Smooth muscle cell (in vitro differentiated cells): ENCODE results near the gene DRAXIN. TPM values are rescaled to one million over a fixed set of nuclear protein-coding genes. Genes with fewer than 3 reads are reported as not detected.
A peak's percentile ranks its signal among the peaks of the same experiment; 100 is the strongest.

ENCODE experiments used
- DNase-seq: peaks from one replicate; lab custom pipeline; 2025; ENCODE audit not compliant: unreplicated experiment; lab: John Stamatoyannopoulos, UW
- H2AFZ ChIP-seq: fragments of 200-600 bp; sonication (generic); 2 replicates; pipeline ENCODE4 v1.6.0; 2016; ENCODE audit warnings: antibody characterized with exemption, low read depth, mild to moderate bottlenecking
- H3F3A ChIP-seq: fragments of 200-600 bp; sonication (generic); 2 replicates; pipeline ENCODE4 v1.6.0; 2017; ENCODE audit warnings: antibody characterized with exemption, low read depth
- H3K27ac ChIP-seq: fragments of 200-600 bp; sonication (generic); 2 replicates; pipeline ENCODE4 v1.5.1; 2016; ENCODE audit warnings: low read depth, mild to moderate bottlenecking
- H3K27me3 ChIP-seq: fragments of 200-600 bp; sonication (generic); 2 replicates; pipeline ENCODE4 v1.6.1; 2016; ENCODE audit warnings: low read depth, mild to moderate bottlenecking
- H3K36me3 ChIP-seq: fragments of 200-600 bp; sonication (generic); 2 replicates; pipeline ENCODE4 v1.5.1; 2016; ENCODE audit warnings: low read depth
- H3K4me1 ChIP-seq: fragments of 200-600 bp; sonication (generic); 2 replicates; pipeline ENCODE4 v1.5.1; 2016; ENCODE audit warnings: low read depth
- H3K4me2 ChIP-seq: fragments of 200-600 bp; sonication (generic); 2 replicates; pipeline ENCODE4 v1.6.0; 2016; ENCODE audit warnings: mild to moderate bottlenecking
- H3K4me3 ChIP-seq: fragments of 200-600 bp; sonication (generic); 2 replicates; pipeline ENCODE4 v1.5.1; 2016; ENCODE audit warnings: mild to moderate bottlenecking
- H3K79me2 ChIP-seq: fragments of 200-600 bp; sonication (generic); 2 replicates; pipeline ENCODE4 v1.6.0; 2016; ENCODE audit warnings: low read depth, mild to moderate bottlenecking
- H3K9ac ChIP-seq: fragments of 200-600 bp; sonication (generic); 2 replicates; pipeline ENCODE4 v1.6.0; 2016; ENCODE audit warnings: low read depth
- H3K9me3 ChIP-seq: fragments of 200-600 bp; sonication (generic); replicated peaks from 2 replicates; pipeline ENCODE4 v1.5.1; 2016; ENCODE audit warnings: low read depth
- H4K20me1 ChIP-seq: fragments of 200-600 bp; sonication (generic); 2 replicates; pipeline ENCODE4 v1.6.0; 2016; ENCODE audit warnings: low read depth
- WGBS: methylation state at CpG from one replicate; pipeline ENCODE4 v1.1.7; 2016; ENCODE audit warnings: low lambda C conversion rate; 5-methylcytosine and 5-hydroxymethylcytosine counted together
- polyA plus RNA-seq: library from polyadenylated mRNA; unstranded; fragments of >200 nt; fragmentation: Nextera tagmentation; extraction: Ambion mirVana; gene quantifications from 2 replicates; pipeline ENCODE4 v1.2.1, GENCODE V29; 2016
- total RNA-seq: library from RNA; depleted of rRNA; stranded (reverse); fragments of >200 nt; gene quantifications from 2 replicates; pipeline ENCODE4 v1.2.3, GENCODE V29; 2014
- TF ChIP-seq, protein P1 (sequence below): fragments of 200-600 bp; sonication (generic); IDR thresholded peaks from 2 replicates; pipeline ENCODE4 v1.5.1; 2017; ENCODE audit warnings: borderline replicate concordance, mild to moderate bottlenecking, antibody characterized with exemption; ENCODE audit not compliant: insufficient read depth, poor library complexity, severe bottlenecking

DRAXIN gene
- total and polyA plus RNA-seq, 2 experiments from 2014 or later = 0.09 to 0.15 TPM

DNA sequence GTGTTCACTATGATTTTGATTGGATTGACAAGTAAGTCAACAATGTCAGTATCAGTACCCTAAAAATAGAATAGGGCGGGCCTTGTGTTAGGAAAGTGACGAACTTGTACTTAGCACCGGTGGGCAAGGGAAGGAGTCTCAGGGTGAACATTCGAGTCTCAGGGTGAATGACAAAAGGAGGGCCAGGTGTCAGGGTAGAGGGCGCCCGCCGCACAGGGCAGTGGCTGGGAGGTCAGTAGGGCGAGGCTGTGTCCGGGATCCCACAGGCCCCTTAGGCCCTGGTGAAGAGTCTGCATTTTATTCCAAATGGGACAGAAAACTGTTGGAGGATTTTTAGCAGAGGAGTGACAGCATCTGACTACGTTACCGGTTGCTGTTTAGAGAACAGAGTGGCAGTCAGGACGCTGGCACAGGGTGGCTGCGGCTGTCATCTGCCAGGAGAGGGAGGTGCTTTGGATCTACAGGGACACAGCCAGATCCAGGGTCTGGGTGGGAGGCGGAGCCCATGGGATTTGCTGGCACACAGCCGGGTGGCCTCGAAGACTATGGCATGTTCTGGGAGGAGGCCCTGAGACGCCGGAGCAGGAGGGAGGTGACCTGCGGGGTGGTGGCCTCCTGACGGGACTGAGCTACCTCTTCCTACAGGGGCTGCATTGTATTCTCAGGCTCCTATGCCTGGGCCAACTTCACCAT is 55.4 kb downstream of the DRAXIN start:
- H3K4me3 ChIP-seq = no peak overlapping the region
- no peaks in the 10 kb centered on the region for H3K4me1 ChIP-seq
- no peak overlapping the region for H3K27ac ChIP-seq
- no peaks in the 10 kb centered on the region for H3K27me3 ChIP-seq
- TF ChIP-seq, protein P1, sequence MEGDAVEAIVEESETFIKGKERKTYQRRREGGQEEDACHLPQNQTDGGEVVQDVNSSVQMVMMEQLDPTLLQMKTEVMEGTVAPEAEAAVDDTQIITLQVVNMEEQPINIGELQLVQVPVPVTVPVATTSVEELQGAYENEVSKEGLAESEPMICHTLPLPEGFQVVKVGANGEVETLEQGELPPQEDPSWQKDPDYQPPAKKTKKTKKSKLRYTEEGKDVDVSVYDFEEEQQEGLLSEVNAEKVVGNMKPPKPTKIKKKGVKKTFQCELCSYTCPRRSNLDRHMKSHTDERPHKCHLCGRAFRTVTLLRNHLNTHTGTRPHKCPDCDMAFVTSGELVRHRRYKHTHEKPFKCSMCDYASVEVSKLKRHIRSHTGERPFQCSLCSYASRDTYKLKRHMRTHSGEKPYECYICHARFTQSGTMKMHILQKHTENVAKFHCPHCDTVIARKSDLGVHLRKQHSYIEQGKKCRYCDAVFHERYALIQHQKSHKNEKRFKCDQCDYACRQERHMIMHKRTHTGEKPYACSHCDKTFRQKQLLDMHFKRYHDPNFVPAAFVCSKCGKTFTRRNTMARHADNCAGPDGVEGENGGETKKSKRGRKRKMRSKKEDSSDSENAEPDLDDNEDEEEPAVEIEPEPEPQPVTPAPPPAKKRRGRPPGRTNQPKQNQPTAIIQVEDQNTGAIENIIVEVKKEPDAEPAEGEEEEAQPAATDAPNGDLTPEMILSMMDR = no peak
- no peak overlapping the region for H2AFZ ChIP-seq
- no peaks in the 10 kb centered on the region for H3F3A ChIP-seq
- H4K20me1 ChIP-seq = peaks cover 18% of the 10 kb centered on the region
- DNase-seq = no peak
- H3K4me2 ChIP-seq = no peak overlapping the region
- H3K36me3 ChIP-seq = no peaks in the 10 kb centered on the region
- H3K79me2 ChIP-seq = no peaks in the 10 kb centered on the region
- no peak overlapping the region for H3K9ac ChIP-seq
- no peaks in the 10 kb centered on the region for H3K9me3 ChIP-seq
- 93% methylated on average over 20 of the region's 20 CpGs for WGBS

DNA sequence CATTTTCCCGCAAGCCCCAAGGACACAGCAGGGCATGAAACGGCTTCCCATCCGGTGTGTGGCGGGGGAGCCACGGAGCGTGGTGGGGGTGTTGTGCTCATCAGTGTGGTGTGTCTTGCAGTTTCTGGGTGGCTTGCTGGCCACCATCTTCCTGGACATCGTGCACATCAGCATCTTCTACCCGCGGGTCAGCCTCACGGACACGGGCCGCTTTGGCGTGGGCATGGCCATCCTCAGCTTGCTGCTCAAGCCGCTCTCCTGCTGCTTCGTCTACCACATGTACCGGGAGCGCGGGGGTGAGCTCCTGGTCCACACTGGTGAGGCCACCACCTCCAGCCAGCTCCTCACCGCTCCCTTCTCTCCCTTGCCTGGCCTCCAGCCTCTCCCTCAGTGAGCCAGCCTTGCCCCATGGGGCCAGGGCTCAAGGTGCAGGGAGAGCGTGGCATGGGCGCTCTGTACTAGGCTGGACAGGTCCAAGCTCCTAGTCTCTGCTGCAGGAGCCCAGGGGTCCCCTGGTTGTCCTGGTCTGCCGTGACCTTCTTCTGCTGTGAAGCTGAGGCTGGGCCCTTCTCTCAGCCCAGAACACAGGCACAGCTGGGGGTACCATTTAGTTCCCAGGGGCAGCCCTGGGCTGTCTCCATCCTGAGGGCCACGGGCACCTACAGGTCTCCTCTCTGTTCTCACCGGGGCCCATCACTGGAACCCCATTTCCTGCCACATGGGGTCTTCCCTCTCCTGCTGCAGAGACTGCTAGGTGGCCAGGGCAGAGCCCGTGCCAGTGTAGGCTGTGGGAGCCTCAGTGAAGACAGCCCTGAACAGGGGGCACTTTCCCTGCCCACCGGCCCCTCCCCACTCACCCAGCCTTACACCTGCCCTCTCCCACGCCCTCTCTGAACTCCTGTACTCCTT is 57.0 kb downstream of the DRAXIN start:
- Histone ChIP-seq H3K27me3 (no peaks in the 10 kb centered on the region), H3K36me3 (no peaks in the 10 kb centered on the region), H4K20me1 (peaks cover 5% of the 10 kb centered on the region), H3K4me3 (no peak overlapping the region), H3K9me3 (no peaks in the 10 kb centered on the region), H3K79me2 (no peaks in the 10 kb centered on the region), H2AFZ (no peak overlapping the region), H3F3A (no peaks in the 10 kb centered on the region), H3K4me2 (no peak overlapping the region), H3K9ac (no peak overlapping the region), H3K27ac (no peak overlapping the region), H3K4me1 (no peaks in the 10 kb centered on the region)
- TF ChIP-seq, protein P1 = no peak
- no peak for DNase-seq
- WGBS = 97% methylated on average over 27 of the region's 27 CpGs

DNA sequence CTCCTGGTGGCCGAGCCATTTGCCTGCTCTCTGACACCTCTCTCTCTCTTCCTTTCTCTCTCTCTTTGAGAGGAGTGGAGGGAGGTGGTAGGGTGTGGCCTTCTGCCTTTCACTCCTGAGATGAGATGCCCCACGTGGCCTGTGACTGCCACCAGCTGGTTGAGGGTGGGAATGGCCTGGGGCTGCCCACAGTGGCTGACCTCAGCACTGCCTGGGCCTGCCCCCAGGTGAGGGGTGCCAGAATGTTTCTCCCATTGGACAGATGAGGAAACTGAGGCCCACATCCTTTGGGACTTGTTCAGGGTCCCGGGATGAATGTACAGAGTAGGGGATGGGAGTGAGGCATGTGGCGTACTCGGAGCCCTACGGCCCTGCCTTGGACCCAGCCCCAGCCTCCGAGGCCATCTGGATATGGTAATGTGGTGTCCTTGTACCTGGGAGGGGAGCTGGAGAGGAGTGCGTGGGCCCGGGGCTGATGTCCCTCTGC is 57.7 kb downstream of the DRAXIN start:
- no peaks in the 10 kb centered on the region for H3K4me1 ChIP-seq
- H2AFZ ChIP-seq = no peak overlapping the region
- H3K4me2 ChIP-seq = no peak overlapping the region
- H3K9me3 ChIP-seq = no peaks in the 10 kb centered on the region
- no peaks in the 10 kb centered on the region for H3K36me3 ChIP-seq
- H3K27me3 ChIP-seq = no peaks in the 10 kb centered on the region
- peaks cover 5% of the 10 kb centered on the region for H4K20me1 ChIP-seq
- no peak overlapping the region for H3K4me3 ChIP-seq
- H3F3A ChIP-seq = no peaks in the 10 kb centered on the region
- TF ChIP-seq, protein P1 = peak; percentile 11
- H3K79me2 ChIP-seq = no peaks in the 10 kb centered on the region
- H3K9ac ChIP-seq = no peak overlapping the region
- DNase-seq = no peak
- H3K27ac ChIP-seq = no peak overlapping the region
- 84% methylated on average over 9 of the region's 9 CpGs for WGBS
